Measurements from ENCODE around the gene CGB5.

The CGB5 gene

GRCh38 chr19:49059053-49059452 is 15.4 kb downstream of the CGB5 start:
- no peak for DNase-seq

DNA sequence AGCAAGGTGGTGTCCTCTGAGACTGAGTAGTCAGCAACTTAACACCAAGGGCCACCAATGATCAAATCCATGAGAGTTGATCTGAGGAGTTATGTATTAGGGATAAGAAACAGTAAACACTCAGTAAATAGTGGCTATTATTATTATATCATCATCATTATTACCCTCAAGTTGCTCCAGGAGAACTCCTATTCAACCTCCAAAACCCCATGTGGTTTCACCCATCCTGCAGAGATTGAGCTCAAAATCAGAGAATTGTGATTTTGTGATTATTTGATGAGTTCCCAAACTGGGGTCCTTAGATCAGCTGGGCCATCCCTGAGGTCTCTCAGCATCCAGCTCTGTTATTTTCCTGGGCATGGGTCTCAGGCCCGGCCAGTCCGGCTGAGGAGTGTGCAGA is 17.4 kb downstream of the CGB5 start:
- DNase-seq = no peak

- no peak for DNase-seq
These were observed 17.8 kb downstream of the CGB5 start for GRCh38 chr19:49061445-49061844.

DNA sequence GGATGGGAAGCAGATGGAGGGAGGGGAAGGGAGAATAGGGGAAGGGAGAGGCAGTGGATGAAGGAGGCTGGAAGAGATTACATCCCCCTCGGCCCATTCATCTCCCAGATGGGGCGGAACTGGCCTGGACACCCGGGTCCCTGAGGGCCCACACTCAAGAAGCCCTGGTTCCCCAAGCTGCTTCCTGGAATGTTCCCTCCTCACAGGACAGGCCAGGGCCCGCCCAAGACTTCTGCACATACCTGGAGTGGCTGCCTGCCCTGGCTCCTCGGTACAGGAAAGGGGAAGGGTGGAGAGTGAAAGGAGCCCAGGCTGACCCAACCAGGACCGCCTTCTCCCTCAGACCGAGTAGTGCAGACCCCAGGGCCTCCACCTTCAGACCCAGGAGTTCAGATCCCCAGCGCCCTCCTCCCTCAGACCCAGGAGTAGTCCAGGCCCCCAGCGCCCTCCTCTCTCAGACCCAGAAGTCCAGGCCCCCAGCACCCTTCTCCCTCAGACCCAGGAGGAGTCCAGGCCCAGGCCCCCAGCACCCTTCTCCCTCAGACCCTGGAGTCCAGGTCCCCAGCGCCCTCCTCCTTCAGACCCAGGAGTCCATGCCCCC is 20.5 kb downstream of the CGB5 start:
- DNase-seq = no peak

- DNase-seq = no peak
These were observed 21.3 kb downstream of the CGB5 start, which contains the start of gene NTF4 for GRCh38 chr19:49064768-49065611. Gene NTF4 (minus strand): TSS chr19:49064818. CDS start chr19:49061997, 2,821 bp downstream.

- DNase-seq = no peak
These were observed 22.4 kb downstream of the CGB5 start for GRCh38 chr19:49065905-49066512.

GRCh38 chr19:49067554-49067953 is 23.9 kb downstream of the CGB5 start:
- no peak for DNase-seq

GRCh38 chr19:49069026-49069425 is 25.4 kb downstream of the CGB5 start:
- DNase-seq = no peak

GRCh38 chr19:49070416-49070815 is 26.8 kb downstream of the CGB5 start:
- no peak for DNase-seq

DNA sequence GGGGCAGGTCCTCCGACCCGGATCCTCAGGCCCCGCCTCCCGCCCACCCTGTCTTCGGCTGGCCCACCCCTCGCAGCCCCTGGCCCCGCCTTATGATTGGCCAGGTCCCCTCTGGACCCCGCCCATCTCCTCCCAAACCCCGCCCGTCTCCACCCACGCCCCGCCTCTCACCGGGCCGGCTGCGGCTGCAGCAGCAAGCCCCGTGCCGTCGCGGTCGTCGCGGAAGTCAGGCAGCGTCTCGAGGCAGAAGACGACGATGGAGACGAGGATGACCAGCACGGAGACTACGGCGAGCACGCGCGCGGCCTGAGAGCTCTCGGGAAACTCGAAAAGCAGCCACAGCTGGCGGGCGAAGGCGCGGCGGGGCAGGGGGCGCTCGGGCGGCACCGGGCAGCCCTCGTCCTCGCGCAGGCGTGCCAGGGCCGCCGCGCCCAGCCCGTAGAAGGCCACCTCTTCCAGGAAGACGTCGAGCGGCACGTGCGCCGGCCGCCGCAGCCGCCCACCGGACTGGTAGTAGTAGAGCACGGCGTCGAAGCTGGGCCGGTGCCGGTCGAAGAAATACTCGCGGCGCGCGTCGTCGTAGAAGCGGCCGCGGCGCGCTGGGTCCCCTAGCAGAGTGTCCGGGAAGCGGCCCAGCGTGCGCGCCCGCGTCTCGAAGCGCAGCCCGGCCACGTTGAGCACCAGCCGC is 28.4 kb downstream of the CGB5 start:
- DNase-seq = no peak

GRCh38 chr19:49073514-49074378 is 30.1 kb downstream of the CGB5 start:
- DNase-seq = no peak

DNA sequence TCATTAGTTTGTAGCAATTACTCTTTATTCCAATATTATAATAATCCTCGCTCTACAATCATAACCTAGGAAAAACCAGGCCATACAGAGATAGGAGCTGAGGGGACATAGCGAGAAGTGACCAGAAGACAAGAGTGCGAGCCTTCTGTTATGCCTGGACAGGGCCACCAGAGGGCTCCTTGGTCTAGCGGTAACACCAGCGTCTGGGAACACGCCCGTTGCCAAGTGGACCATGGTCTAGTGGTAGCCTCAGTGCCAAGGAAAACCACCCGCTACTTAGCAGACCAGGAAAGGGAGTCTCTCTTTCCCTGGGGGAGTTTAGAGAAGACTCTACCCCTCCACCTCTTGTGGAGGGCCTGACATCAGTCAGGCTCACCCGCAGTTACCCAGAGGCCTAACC is 31.2 kb downstream of the CGB5 start:
- peak; percentile 39 for DNase-seq

DNA sequence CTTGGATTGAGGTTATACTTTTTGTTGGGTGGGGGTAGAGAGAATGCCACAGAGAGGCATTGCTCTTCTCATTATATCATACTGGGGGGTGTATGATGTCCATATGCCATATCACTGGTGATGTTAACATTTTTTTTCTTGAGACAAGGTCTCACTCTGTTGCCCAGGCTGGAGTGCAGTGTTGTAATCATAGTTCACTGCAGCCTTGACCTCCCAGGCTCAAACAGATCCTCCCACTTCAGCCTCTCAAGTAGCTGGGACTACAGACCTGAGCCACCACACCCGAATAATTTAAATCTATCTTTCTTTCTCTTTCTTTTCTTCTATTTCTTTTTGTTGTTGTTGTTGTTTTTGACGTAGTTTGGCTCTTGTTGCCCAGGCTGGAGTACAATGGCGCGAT is 36.7 kb downstream of the CGB5 start:
- no peak for DNase-seq

GRCh38 chr19:49081273-49081672 is 37.6 kb downstream of the CGB5 start:
- no peak for DNase-seq

DNA sequence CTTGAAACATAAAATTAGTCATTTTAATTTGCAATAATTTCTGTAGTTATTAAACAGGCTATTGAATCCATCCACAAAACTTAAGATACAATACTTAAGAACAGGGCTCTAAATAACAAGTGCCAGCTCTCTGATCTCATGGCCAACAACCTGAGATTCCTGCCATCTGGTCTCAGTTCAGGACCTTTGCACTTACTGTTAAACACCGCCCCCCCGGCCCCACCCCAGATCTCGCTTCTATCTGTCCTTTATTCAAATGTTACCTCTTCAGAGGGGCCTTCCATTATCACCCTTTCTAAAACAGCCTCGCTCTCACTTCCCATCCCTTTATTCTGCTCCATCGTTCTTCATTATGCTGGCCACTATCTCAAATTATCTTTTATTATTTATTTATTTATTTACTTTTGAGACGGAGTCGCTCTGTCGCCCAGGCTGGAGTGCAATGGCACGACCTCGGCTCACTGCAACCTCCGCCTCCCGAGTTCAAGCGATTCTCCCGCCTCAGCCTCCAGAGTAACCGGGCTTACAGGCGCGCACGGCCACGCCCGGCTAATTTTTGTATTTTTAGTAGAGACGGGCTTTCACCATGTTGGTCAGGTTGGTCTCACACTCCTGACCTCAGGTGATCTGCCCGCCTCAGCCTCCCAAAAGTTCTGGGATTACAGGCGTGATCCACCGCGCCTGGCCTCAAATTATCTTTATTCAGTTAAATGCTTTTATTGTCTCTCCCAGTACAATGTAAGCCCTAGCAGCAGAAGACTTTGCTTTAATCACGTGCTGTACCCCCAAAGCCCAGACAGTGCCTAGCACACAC is 40.8 kb downstream of the CGB5 start:
- no peak for DNase-seq

GRCh38 chr19:49085020-49085867 is 41.6 kb downstream of the CGB5 start, which contains the start of gene SNRNP70:
Gene SNRNP70 (plus strand): TSS chr19:49085451. CDS start chr19:49086415, 964 bp downstream.
- DNase-seq = peak; percentile 100

DNA sequence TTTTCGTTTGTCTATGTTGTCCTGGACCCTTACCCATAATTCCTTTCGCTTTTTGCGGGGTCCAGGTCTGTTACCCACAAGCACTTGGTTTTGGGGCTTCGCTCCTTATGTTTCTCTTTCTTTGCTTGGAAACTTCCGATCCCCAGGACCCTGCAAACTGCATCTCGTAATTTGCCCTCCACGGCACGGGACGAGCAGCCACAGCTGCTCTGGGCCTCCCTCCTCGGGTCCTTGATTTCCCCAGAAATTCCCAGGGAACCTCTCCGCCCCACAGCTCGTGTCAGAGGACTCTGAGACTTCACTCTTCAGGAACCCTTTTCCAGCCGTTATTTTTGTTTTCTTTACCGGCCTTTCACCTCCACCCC is 42.2 kb downstream of the CGB5 start:
- no peak for DNase-seq

- no peak for DNase-seq
These were observed 42.6 kb downstream of the CGB5 start for GRCh38 chr19:49086296-49086695.

GRCh38 chr19:49091391-49092038 is 47.9 kb downstream of the CGB5 start:
- DNase-seq = no peak

DNA sequence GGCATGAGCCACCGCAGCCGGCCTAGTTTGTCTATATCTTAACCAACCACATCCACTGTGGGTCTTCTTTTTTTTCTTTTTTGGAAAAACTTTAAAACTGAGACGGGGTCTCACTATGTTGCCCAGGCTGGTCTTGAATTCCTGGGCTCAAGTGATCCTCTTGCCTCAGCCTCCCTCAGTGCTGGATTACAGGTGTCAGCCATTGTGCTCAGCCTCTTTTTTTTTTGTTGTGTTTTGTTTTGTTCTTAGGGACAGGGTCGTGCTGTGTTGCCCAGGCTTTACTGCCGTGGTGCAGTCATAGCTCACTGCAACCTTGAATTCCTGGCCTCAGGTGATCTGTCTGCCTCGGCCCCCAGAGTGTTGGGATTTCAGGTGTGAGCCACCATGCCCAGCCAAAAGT is 49.0 kb downstream of the CGB5 start:
- DNase-seq = no peak

All from NCI-H1105 (cell line).